ENCODE results near the gene R3HCC1L. TPM values are rescaled to one million over a fixed set of nuclear protein-coding genes. Genes with fewer than 3 reads are reported as not detected.

R3HCC1L gene
- polyA plus RNA-seq, 1 donor from 2014 or later: 12.8 TPM

DNA sequence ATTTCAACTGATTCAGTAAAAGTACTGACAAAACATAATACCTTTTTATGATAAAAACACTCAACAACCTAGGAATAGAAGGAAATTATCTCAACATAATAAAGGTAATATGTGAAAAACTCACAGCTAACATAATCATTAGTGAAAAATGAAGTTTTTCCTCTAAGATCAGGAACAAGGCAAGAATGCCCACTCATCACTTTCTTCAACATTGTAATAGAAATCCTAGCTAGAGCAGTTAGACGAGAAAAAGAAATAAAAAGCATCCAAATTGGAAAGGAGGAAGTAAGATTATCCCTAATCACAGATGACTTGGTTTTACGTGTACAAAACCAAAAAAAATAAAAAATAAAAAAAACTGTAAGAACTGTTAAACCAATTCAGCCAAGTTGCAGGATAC lies 58.6 kb downstream of the R3HCC1L start:
- H3K27me3 ChIP-seq (ENCODE audit: insufficient read depth, low read depth, low read length): no peaks in the 10 kb centered on the region
- no peaks in the 10 kb centered on the region for H3K9me2 ChIP-seq (ENCODE audit: insufficient read depth, low read length)
- no peak overlapping the region for H3K9ac ChIP-seq (ENCODE audit: low read length)
- no peak overlapping the region for H3K4me2 ChIP-seq (ENCODE audit: low read length)
- H2AFZ ChIP-seq (ENCODE audit: low read depth, low read length): no peak overlapping the region
- H3K27ac ChIP-seq (ENCODE audit: low read length): no peak overlapping the region
- no peaks in the 10 kb centered on the region for H4K20me1 ChIP-seq (ENCODE audit: insufficient read depth)
- H3K9me3 ChIP-seq (ENCODE audit: low read length): no peaks in the 10 kb centered on the region
- no peaks in the 10 kb centered on the region for H3K79me2 ChIP-seq (replicated peaks; ENCODE audit: insufficient read depth, low read length)
- H3F3A ChIP-seq (ENCODE audit: insufficient read depth, low read length, poor library complexity, severe bottlenecking): no peaks in the 10 kb centered on the region
- no peaks in the 10 kb centered on the region for H3K36me3 ChIP-seq (ENCODE audit: insufficient read depth, low read length)
- no peak overlapping the region for H3K4me3 ChIP-seq (ENCODE audit: low read length)
- no peak for TF ChIP-seq EZH2 (IDR thresholded peaks at IDR 0.05; ENCODE audit: borderline replicate concordance, insufficient read depth, low read length, poor library complexity, severe bottlenecking)
- TF ChIP-seq, protein P1, sequence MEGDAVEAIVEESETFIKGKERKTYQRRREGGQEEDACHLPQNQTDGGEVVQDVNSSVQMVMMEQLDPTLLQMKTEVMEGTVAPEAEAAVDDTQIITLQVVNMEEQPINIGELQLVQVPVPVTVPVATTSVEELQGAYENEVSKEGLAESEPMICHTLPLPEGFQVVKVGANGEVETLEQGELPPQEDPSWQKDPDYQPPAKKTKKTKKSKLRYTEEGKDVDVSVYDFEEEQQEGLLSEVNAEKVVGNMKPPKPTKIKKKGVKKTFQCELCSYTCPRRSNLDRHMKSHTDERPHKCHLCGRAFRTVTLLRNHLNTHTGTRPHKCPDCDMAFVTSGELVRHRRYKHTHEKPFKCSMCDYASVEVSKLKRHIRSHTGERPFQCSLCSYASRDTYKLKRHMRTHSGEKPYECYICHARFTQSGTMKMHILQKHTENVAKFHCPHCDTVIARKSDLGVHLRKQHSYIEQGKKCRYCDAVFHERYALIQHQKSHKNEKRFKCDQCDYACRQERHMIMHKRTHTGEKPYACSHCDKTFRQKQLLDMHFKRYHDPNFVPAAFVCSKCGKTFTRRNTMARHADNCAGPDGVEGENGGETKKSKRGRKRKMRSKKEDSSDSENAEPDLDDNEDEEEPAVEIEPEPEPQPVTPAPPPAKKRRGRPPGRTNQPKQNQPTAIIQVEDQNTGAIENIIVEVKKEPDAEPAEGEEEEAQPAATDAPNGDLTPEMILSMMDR (IDR thresholded peaks at IDR 0.05; ENCODE audit: poor library complexity, severe bottlenecking): no peak
- no peak for TF ChIP-seq TAF1 (IDR thresholded peaks at IDR 0.05; ENCODE audit: low read depth)
- TF ChIP-seq POLR2AphosphoS5 (IDR thresholded peaks at IDR 0.05): no peak
- TF ChIP-seq EP300 (conservative IDR thresholded peaks at IDR 0.05; ENCODE audit: poor library complexity, severe bottlenecking): no peak
- TF ChIP-seq SMC3 (conservative IDR thresholded peaks at IDR 0.05; ENCODE audit: poor library complexity): no peak
- TF ChIP-seq, protein P2, sequence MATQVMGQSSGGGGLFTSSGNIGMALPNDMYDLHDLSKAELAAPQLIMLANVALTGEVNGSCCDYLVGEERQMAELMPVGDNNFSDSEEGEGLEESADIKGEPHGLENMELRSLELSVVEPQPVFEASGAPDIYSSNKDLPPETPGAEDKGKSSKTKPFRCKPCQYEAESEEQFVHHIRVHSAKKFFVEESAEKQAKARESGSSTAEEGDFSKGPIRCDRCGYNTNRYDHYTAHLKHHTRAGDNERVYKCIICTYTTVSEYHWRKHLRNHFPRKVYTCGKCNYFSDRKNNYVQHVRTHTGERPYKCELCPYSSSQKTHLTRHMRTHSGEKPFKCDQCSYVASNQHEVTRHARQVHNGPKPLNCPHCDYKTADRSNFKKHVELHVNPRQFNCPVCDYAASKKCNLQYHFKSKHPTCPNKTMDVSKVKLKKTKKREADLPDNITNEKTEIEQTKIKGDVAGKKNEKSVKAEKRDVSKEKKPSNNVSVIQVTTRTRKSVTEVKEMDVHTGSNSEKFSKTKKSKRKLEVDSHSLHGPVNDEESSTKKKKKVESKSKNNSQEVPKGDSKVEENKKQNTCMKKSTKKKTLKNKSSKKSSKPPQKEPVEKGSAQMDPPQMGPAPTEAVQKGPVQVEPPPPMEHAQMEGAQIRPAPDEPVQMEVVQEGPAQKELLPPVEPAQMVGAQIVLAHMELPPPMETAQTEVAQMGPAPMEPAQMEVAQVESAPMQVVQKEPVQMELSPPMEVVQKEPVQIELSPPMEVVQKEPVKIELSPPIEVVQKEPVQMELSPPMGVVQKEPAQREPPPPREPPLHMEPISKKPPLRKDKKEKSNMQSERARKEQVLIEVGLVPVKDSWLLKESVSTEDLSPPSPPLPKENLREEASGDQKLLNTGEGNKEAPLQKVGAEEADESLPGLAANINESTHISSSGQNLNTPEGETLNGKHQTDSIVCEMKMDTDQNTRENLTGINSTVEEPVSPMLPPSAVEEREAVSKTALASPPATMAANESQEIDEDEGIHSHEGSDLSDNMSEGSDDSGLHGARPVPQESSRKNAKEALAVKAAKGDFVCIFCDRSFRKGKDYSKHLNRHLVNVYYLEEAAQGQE (IDR thresholded peaks at IDR 0.05; ENCODE audit: borderline replicate concordance): no peak
- TF ChIP-seq MXI1 (conservative IDR thresholded peaks at IDR 0.05; ENCODE audit: poor library complexity, severe bottlenecking): no peak
- no peak for TF ChIP-seq RAD21 (conservative IDR thresholded peaks at IDR 0.05)

DNA sequence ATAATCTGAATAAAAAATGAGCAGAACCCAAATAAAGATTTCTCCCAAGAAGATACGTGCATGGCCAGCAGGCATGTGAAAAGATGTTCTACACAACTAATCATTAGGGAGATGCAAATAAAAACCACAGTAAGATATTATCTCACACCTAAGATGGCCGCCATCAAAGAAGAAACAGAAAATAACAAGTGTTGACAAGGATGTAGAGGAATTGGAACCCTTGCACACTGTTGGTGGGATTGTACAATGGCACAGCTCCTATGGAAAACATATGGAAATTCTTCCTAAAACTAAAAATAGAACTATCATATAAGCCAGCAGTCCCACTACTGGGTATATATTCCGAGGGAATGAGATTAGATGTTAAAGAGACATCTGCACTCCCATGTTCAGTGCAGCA lies 60.2 kb downstream of the R3HCC1L start:
- no peaks in the 10 kb centered on the region for H3K79me2 ChIP-seq (replicated peaks; ENCODE audit: insufficient read depth, low read length)
- TF ChIP-seq MXI1 (conservative IDR thresholded peaks at IDR 0.05; ENCODE audit: poor library complexity, severe bottlenecking): no peak
- TF ChIP-seq EP300 (conservative IDR thresholded peaks at IDR 0.05; ENCODE audit: poor library complexity, severe bottlenecking): no peak
- TF ChIP-seq, protein P2 (IDR thresholded peaks at IDR 0.05; ENCODE audit: borderline replicate concordance): no peak
- H3K9me3 ChIP-seq (ENCODE audit: low read length): no peaks in the 10 kb centered on the region
- no peaks in the 10 kb centered on the region for H3F3A ChIP-seq (ENCODE audit: insufficient read depth, low read length, poor library complexity, severe bottlenecking)
- H3K27me3 ChIP-seq (ENCODE audit: insufficient read depth, low read depth, low read length): no peaks in the 10 kb centered on the region
- no peak overlapping the region for H3K27ac ChIP-seq (ENCODE audit: low read length)
- no peaks in the 10 kb centered on the region for H3K36me3 ChIP-seq (ENCODE audit: insufficient read depth, low read length)
- no peak overlapping the region for H3K9ac ChIP-seq (ENCODE audit: low read length)
- no peak overlapping the region for H3K4me2 ChIP-seq (ENCODE audit: low read length)
- H4K20me1 ChIP-seq (ENCODE audit: insufficient read depth): no peaks in the 10 kb centered on the region
- no peak overlapping the region for H2AFZ ChIP-seq (ENCODE audit: low read depth, low read length)
- no peak overlapping the region for H3K4me3 ChIP-seq (ENCODE audit: low read length)
- H3K9me2 ChIP-seq (ENCODE audit: insufficient read depth, low read length): no peaks in the 10 kb centered on the region

All from neural cell (in vitro differentiated cells).